ENCODE data around the gene ZNHIT2. TPM values are rescaled to one million over a fixed set of nuclear protein-coding genes. Genes with fewer than 3 reads are reported as not detected.
A peak's percentile ranks its signal among the peaks of the same experiment; 100 is the strongest.

ZNHIT2 gene
- total RNA-seq, 1 donor from 2014 or later = 1.5 TPM

- no peak overlapping the region for H2AFZ ChIP-seq (replicated peaks)
- H3K27me3 ChIP-seq = no peaks in the 10 kb centered on the region
- H4K20me1 ChIP-seq (ENCODE audit: low read depth) = no peaks in the 10 kb centered on the region
- no peak for DNase-seq (ENCODE audit: low spot score)
- H3K9me3 ChIP-seq (ENCODE audit: low read depth) = no peaks in the 10 kb centered on the region
- no peak overlapping the region for H3K9ac ChIP-seq
- H3K36me3 Mint-ChIP-seq = peaks cover 9% of the 10 kb centered on the region
- H3K27ac ChIP-seq = no peak overlapping the region
- H3K27me3 Mint-ChIP-seq (ENCODE audit: insufficient read depth, low read depth) = peaks cover 3% of the 10 kb centered on the region
- no peak overlapping the region for H3K4me3 Mint-ChIP-seq
- peaks cover 1% of the 10 kb centered on the region for H3F3A ChIP-seq (ENCODE audit: low read depth)
- H3K36me3 ChIP-seq = no peaks in the 10 kb centered on the region
- no peak overlapping the region for H3K4me3 ChIP-seq
- H3K27ac Mint-ChIP-seq = no peak overlapping the region
- H3K4me2 ChIP-seq = no peak overlapping the region
- H3K9me3 Mint-ChIP-seq = no peaks in the 10 kb centered on the region
- H3K79me2 ChIP-seq (ENCODE audit: low read depth) = peaks cover 3% of the 10 kb centered on the region
- peaks cover 6% of the 10 kb centered on the region for H3K4me1 Mint-ChIP-seq
- no peak for TF ChIP-seq EZH2phosphoT487 (IDR thresholded peaks at IDR 0.05)
- no peak for TF ChIP-seq EZH2 (IDR thresholded peaks at IDR 0.05)
- no peak for TF ChIP-seq CTCF (IDR thresholded peaks at IDR 0.05)
- peaks cover 5% of the 10 kb centered on the region for H3K4me1 ChIP-seq
These were observed 45.4 kb downstream of the ZNHIT2 start for GRCh38 chr11:65071907-65072630.

GRCh38 chr11:65069217-65069616 is 48.3 kb downstream of the ZNHIT2 start:
- no peak overlapping the region for H3K27ac ChIP-seq
- DNase-seq (ENCODE audit: low spot score) = no peak
- Mint-ChIP-seq H3K27ac (no peak overlapping the region), H3K4me3 (no peak overlapping the region), H3K36me3 (no peaks in the 10 kb centered on the region), H3K4me1 (peaks cover 6% of the 10 kb centered on the region), H3K27me3 (ENCODE audit: insufficient read depth, low read depth) (peaks cover 2% of the 10 kb centered on the region), H3K9me3 (no peaks in the 10 kb centered on the region)
- no peaks in the 10 kb centered on the region for H3K9me3 ChIP-seq (ENCODE audit: low read depth)
- no peak overlapping the region for H3K4me3 ChIP-seq
- H3K4me1 ChIP-seq = peaks cover 15% of the 10 kb centered on the region
- no peaks in the 10 kb centered on the region for H4K20me1 ChIP-seq (ENCODE audit: low read depth)
- H3F3A ChIP-seq (ENCODE audit: low read depth) = peaks cover 8% of the 10 kb centered on the region
- H3K36me3 ChIP-seq = no peaks in the 10 kb centered on the region
- H3K27me3 ChIP-seq = no peaks in the 10 kb centered on the region
- H3K9ac ChIP-seq = no peak overlapping the region
- TF ChIP-seq CTCF (IDR thresholded peaks at IDR 0.05) = no peak
- TF ChIP-seq EZH2 (IDR thresholded peaks at IDR 0.05) = no peak
- TF ChIP-seq EZH2phosphoT487 (IDR thresholded peaks at IDR 0.05) = no peak
- H3K79me2 ChIP-seq (ENCODE audit: low read depth) = no peaks in the 10 kb centered on the region
- no peak overlapping the region for H3K4me2 ChIP-seq
- no peak overlapping the region for H2AFZ ChIP-seq (replicated peaks)

GRCh38 chr11:65067446-65067845 is 50.1 kb downstream of the ZNHIT2 start:
- Mint-ChIP-seq H3K4me3 (no peak overlapping the region), H3K27ac (peak overlapping the region; percentile 37), H3K9me3 (no peaks in the 10 kb centered on the region), H3K36me3 (no peaks in the 10 kb centered on the region), H3K4me1 (peaks cover 2% of the 10 kb centered on the region), H3K27me3 (ENCODE audit: insufficient read depth, low read depth) (peaks cover 2% of the 10 kb centered on the region)
- no peak for DNase-seq (ENCODE audit: low spot score)
- Histone ChIP-seq H3K9me3 (ENCODE audit: low read depth) (no peaks in the 10 kb centered on the region), H3K4me3 (no peak overlapping the region), H2AFZ (replicated peaks) (no peak overlapping the region), H3K9ac (no peak overlapping the region), H3K27ac (no peak overlapping the region), H3K4me1 (peaks cover 15% of the 10 kb centered on the region), H3K27me3 (no peaks in the 10 kb centered on the region), H3K79me2 (ENCODE audit: low read depth) (no peaks in the 10 kb centered on the region), H4K20me1 (ENCODE audit: low read depth) (no peaks in the 10 kb centered on the region), H3K4me2 (peak overlapping the region; percentile 27), H3F3A (ENCODE audit: low read depth) (peaks cover 8% of the 10 kb centered on the region), H3K36me3 (no peaks in the 10 kb centered on the region)
- no peak for TF ChIP-seq CTCF (IDR thresholded peaks at IDR 0.05)
- no peak for TF ChIP-seq EZH2 (IDR thresholded peaks at IDR 0.05)
- no peak for TF ChIP-seq EZH2phosphoT487 (IDR thresholded peaks at IDR 0.05)
